Measurements from ENCODE around the gene FBXW4. TPM values are rescaled to one million over a fixed set of nuclear protein-coding genes. Genes with fewer than 3 reads are reported as not detected.

Gene FBXW4
- total RNA-seq, 6 experiments from 2014 or later = 15.1 to 29.5 (median 25.6) TPM

DNA sequence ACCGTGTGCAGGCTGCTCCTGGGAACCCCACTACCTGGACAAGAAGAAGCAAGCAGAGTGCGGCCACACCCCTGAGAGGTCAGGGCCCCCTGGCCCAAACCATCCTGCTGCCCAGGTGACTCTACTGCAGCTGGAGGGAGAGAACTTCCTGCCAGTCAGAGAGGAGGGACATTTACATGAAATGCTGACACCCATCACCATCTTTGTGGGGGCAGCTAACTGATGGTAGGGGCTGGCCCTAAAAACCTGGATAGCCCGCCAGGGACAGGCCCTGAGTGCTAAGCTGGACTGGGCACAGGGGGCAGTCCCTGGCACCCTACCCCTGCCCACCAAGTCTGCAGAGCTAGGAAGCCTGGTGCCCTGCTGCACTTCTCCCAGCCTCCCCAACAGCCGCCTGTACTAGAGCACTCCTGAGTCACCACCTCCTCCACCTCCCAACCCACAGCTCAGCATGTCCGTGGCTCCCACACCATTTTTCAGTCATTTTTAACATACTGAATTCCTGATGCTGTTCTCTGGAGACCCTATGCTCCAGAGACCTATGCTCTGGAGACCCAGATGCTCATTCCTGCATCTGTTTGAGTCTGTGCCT is 79.3 kb downstream of the FBXW4 start:
- no peak overlapping the region for H3K4me3 ChIP-seq
- no peak for DNase-seq
- TF ChIP-seq, protein P1, sequence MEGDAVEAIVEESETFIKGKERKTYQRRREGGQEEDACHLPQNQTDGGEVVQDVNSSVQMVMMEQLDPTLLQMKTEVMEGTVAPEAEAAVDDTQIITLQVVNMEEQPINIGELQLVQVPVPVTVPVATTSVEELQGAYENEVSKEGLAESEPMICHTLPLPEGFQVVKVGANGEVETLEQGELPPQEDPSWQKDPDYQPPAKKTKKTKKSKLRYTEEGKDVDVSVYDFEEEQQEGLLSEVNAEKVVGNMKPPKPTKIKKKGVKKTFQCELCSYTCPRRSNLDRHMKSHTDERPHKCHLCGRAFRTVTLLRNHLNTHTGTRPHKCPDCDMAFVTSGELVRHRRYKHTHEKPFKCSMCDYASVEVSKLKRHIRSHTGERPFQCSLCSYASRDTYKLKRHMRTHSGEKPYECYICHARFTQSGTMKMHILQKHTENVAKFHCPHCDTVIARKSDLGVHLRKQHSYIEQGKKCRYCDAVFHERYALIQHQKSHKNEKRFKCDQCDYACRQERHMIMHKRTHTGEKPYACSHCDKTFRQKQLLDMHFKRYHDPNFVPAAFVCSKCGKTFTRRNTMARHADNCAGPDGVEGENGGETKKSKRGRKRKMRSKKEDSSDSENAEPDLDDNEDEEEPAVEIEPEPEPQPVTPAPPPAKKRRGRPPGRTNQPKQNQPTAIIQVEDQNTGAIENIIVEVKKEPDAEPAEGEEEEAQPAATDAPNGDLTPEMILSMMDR (IDR thresholded peaks at IDR 0.05) = no peak
- TF ChIP-seq POLR2A (IDR thresholded peaks at IDR 0.05) = no peak
- H3K27me3 ChIP-seq = no peaks in the 10 kb centered on the region
- H3K9me3 ChIP-seq = no peaks in the 10 kb centered on the region
- H3K27ac ChIP-seq = no peak overlapping the region
- WGBS (ENCODE audit: insufficient coverage, low coverage, low lambda C conversion rate, missing lambda C conversion rate) = 78% methylated on average over 1 of the region's 5 CpGs
- intact Hi-C loops (cut with DNase I) = no loop called here
- H3K4me1 ChIP-seq = no peaks in the 10 kb centered on the region
- ATAC-seq = no peak
- peaks cover 0 to 13% (median 0%) of the 10 kb centered on the region in 4 donors for H3K36me3 ChIP-seq

- ATAC-seq (no peak), DNase-seq (no peak)
- Histone ChIP-seq H3K4me1 (no peaks in the 10 kb centered on the region), H3K27me3 (no peaks in the 10 kb centered on the region), H3K9me3 (no peaks in the 10 kb centered on the region), H3K27ac (no peak overlapping the region), H3K36me3 (peaks cover 0 to 18% (median 3%) of the 10 kb centered on the region in 4 donors), H3K4me3 (no peak overlapping the region)
- TF ChIP-seq POLR2A (IDR thresholded peaks at IDR 0.05) = no peak
- TF ChIP-seq, protein P1 (IDR thresholded peaks at IDR 0.05) = no peak
- WGBS (ENCODE audit: insufficient coverage, low coverage, low lambda C conversion rate, missing lambda C conversion rate) = 87% methylated on average over 6 of the region's 13 CpGs
- intact Hi-C loops (cut with DNase I) = no loop called here
Measured at GRCh38 chr10:101614663-101615524, 80.1 kb downstream of the FBXW4 start.

DNA sequence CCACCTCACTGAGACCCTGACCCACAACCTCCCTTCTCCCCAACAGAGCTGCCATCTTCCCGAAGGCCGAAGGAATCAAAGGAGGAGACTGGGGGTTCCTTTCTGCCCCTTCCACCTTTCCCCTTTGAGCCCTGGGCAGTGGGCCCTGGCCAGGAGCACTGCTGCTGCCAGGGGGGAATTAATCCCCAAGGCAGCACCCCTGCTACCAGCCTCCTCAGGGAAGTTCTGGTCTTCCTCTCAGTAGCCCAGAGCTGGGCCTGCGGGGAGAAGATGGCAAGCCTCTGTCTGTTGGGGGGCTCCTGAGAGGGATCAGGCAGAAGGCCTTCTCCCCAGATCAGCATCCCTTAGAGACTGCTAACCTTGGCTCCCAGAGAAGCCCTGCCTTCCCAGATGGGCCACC is 81.3 kb downstream of the FBXW4 start:
- Histone ChIP-seq H3K36me3 (peaks cover 0 to 18% (median 3%) of the 10 kb centered on the region in 4 donors), H3K9me3 (no peaks in the 10 kb centered on the region), H3K27me3 (no peaks in the 10 kb centered on the region), H3K4me1 (no peaks in the 10 kb centered on the region), H3K4me3 (no peak overlapping the region), H3K27ac (no peak overlapping the region)
- 75% methylated on average over 2 of the region's 3 CpGs for WGBS (ENCODE audit: insufficient coverage, low coverage, low lambda C conversion rate, missing lambda C conversion rate)
- TF ChIP-seq, protein P1 (IDR thresholded peaks at IDR 0.05) = no peak
- no peak for TF ChIP-seq POLR2A (IDR thresholded peaks at IDR 0.05)
- ATAC-seq (no peak), DNase-seq (no peak)
- intact Hi-C loops (cut with DNase I) = no loop called here

DNA sequence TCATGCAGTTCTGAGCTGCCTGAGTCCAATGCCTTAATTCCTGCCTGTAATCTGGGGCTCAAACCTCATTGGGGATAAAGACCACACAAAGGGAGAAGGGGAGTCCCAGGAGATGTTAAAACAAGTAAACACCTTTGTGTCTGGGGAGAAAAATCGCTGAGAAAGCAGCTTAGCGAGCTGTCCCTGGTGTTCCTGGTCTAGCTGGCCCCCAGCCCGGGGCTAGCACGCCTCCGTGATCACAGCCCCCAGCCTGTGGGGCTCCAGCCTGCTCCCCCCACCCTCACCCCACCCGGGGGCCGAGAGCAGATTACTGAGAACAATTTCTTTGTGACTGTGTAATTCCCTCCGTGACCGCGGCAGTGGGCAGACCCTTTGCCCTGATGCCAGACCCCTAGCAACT is 82.1 kb downstream of the FBXW4 start:
- intact Hi-C loops (cut with DNase I) = no loop called here
- H3K4me3 ChIP-seq = no peak overlapping the region
- no peak for DNase-seq
- H3K27me3 ChIP-seq = no peaks in the 10 kb centered on the region
- no peak overlapping the region for H3K27ac ChIP-seq
- ATAC-seq = no peak
- TF ChIP-seq POLR2A (IDR thresholded peaks at IDR 0.05) = no peak
- TF ChIP-seq, protein P1 (IDR thresholded peaks at IDR 0.05) = no peak
- WGBS (ENCODE audit: insufficient coverage, low coverage, low lambda C conversion rate, missing lambda C conversion rate) = 72% methylated on average over 4 of the region's 10 CpGs
- no peaks in the 10 kb centered on the region for H3K4me1 ChIP-seq
- H3K9me3 ChIP-seq = no peaks in the 10 kb centered on the region
- H3K36me3 ChIP-seq = peaks cover 0 to 18% (median 3%) of the 10 kb centered on the region in 4 donors

Data from right lobe of liver (tissue), 6 donors.